Thyroid gland (tissue), 4 donors: ENCODE results near the gene EZR. TPM values are rescaled to one million over a fixed set of nuclear protein-coding genes. Genes with fewer than 3 reads are reported as not detected.

Experiments
- DNase-seq, 2 donors: peaks; one replicate each; pipeline ENCODE4 v3.0.0-alpha.2; 2019
- H3K27ac ChIP-seq, 3 donors: fragments of 200-600 bp; sonication (generic); 1 replicate in 2 of 3; 2 replicates in 1 of 3; pipeline ENCODE4 v1.5.1; 2016 to 2019; ENCODE audit warnings: mild to moderate bottlenecking in 1 of 3, moderate library complexity in 1 of 3
- H3K27me3 ChIP-seq: fragments of 200-600 bp; sonication (generic); one replicate; pipeline ENCODE4 v1.5.1; 2019
- H3K36me3 ChIP-seq, 2 donors: fragments of 200-600 bp; sonication (generic); one replicate each; pipeline ENCODE4 v1.5.1; 2016 to 2019
- H3K4me1 ChIP-seq, 2 donors: fragments of 200-600 bp; sonication (generic); one replicate each; pipeline ENCODE4 v1.5.1; 2017 to 2019
- H3K4me3 ChIP-seq, 3 donors: fragments of 200-600 bp; sonication (generic); replicated peaks in 1 of 3; 1 replicate in 2 of 3; 2 replicates in 1 of 3; pipeline ENCODE4 v1.5.1; 2016; ENCODE audit warnings: mild to moderate bottlenecking in 1 of 3
- H3K9me3 ChIP-seq: fragments of 200-600 bp; sonication (generic); one replicate; pipeline ENCODE4 v1.5.1; 2017
- CTCF ChIP-seq, 6 experiments: fragments of 200-600 bp in 3 of 6; fragments of 450-650 bp in 3 of 6; sonication (generic) in 3 of 6; IDR thresholded peaks; one replicate each; pipeline ENCODE4 v1.5.1; 2016 to 2019; ENCODE audit warnings: antibody characterized with exemption in 6 of 6, mild to moderate bottlenecking in 2 of 6, inconsistent platforms in 1 of 6, moderate library complexity in 1 of 6
- POLR2A ChIP-seq, 2 donors: fragments of 450-650 bp; IDR thresholded peaks; one replicate each; pipeline ENCODE4 v1.6.1; 2017; ENCODE audit warnings: antibody characterized with exemption in 2 of 2, mild to moderate bottlenecking in 2 of 2, moderate library complexity in 1 of 2
- WGBS, 2 donors: methylation state at CpG; one replicate each; pipeline ENCODE4 v1.1.5; 2017; 5-methylcytosine and 5-hydroxymethylcytosine counted together
- intact Hi-C: fragments of 100-400 bp; cut with DNase I; formaldehyde crosslinking; loops from one replicate; pipeline ENCODE4 v1.15.1; 2023
- total RNA-seq, 4 donors: library from RNA; depleted of rRNA; stranded (reverse); fragments of >200 nt; gene quantifications; one replicate each; pipeline ENCODE4 v1.2.3, GENCODE V29; 2016

EZR gene
- total RNA-seq, 4 donors from 2014 or later, result 221 to 412 (median 339) TPM

GRCh38 chr6:158791274-158791855, 27.8 kb downstream of the EZR start:
- DNase-seq, result no peak
- Histone ChIP-seq H3K36me3 (peaks cover 15 to 20% of the 10 kb centered on the region in 2 donors), H3K27me3 (no peaks in the 10 kb centered on the region), H3K4me3 (no peak overlapping the region), H3K4me1 (peaks cover 41 to 60% of the 10 kb centered on the region in 2 donors), H3K27ac (peak overlapping the region in 1 of 3 donors; percentile 15), H3K9me3 (no peaks in the 10 kb centered on the region)
- intact Hi-C loops, result no loop called here
- 85 to 87% methylated on average over 7 of the region's 7 CpGs for WGBS, 2 donors
- TF ChIP-seq POLR2A (IDR thresholded peaks at IDR 0.05) (no peak), CTCF (IDR thresholded peaks at IDR 0.05) (no peak)

GRCh38 chr6:158789115-158789917, 29.9 kb downstream of the EZR start:
- peaks cover 18 to 22% of the 10 kb centered on the region in 2 donors for H3K36me3 ChIP-seq
- TF ChIP-seq POLR2A (IDR thresholded peaks at IDR 0.05), result peak in 1 of 2 donors; percentile 13
- no peak for TF ChIP-seq CTCF (IDR thresholded peaks at IDR 0.05)

GRCh38 chr6:158787395-158787794, 31.8 kb downstream of the EZR start:
- 91 to 95% methylated on average over 5 to 6 of the region's 6 CpGs for WGBS, 2 donors

More at GRCh38 chr6:158789115-158789917, 29.9 kb downstream of the EZR start:
- Histone ChIP-seq H3K27me3 (no peaks in the 10 kb centered on the region), H3K27ac (peak overlapping the region in 2 of 3 donors; percentile 69 to 77), H3K4me3 (no peak overlapping the region), H3K9me3 (no peaks in the 10 kb centered on the region), H3K4me1 (peaks cover 49 to 66% of the 10 kb centered on the region in 2 donors)
- peak; percentile 67 to 72 for DNase-seq
- intact Hi-C loops, result no loop called here
- 56 to 59% methylated on average over 11 of the region's 11 CpGs for WGBS, 2 donors

DNA sequence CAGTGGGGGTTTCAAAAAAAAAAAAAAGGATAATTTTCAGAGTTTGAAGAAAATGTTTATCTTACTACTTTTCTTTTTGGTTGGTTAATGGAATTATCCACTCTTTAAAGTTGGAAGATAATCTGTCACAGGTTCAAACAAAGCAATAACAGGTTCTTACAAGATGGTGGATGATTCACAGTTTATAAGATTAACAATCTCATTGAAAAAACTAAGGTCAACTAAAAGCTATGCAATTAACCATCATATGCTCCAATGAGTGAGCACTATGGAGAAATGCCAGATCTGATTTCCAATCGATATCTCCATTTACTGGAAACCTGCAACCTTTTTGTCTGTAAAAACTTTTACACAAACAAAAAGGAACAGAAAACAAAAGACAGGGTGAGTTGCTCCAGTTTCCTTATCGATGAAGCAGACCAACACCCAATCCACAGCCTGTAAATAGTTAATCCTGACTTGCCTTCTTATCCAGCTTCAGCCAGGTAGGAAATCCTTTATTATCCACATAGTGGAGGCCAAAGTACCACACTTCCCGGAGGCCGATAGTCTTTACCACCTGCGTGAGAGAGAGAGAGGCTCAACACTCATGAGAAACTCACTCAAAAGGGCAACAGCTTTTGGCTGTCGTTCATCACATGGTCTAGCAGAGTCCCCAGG, 32.4 kb downstream of the EZR start:
- Histone ChIP-seq H3K4me3 (no peak overlapping the region), H3K9me3 (no peaks in the 10 kb centered on the region), H3K36me3 (peaks cover 43 to 47% of the 10 kb centered on the region in 2 donors), H3K27me3 (no peaks in the 10 kb centered on the region), H3K4me1 (peaks cover 45 to 63% of the 10 kb centered on the region in 2 donors), H3K27ac (peak overlapping the region; percentile 89 to 97 (median 95))
- intact Hi-C loops, result no loop called here
- no peak for TF ChIP-seq CTCF (IDR thresholded peaks at IDR 0.05)
- TF ChIP-seq POLR2A (IDR thresholded peaks at IDR 0.05), result no peak
- DNase-seq, result no peak
- 89 to 92% methylated on average over 6 of the region's 6 CpGs for WGBS, 2 donors

More at GRCh38 chr6:158787395-158787794, 31.8 kb downstream of the EZR start:
- Histone ChIP-seq H3K27ac (peak overlapping the region in 1 of 3 donors; percentile 97), H3K4me3 (no peak overlapping the region), H3K4me1 (peaks cover 41 to 63% of the 10 kb centered on the region in 2 donors), H3K36me3 (peaks cover 37 to 41% of the 10 kb centered on the region in 2 donors), H3K9me3 (no peaks in the 10 kb centered on the region), H3K27me3 (no peaks in the 10 kb centered on the region)
- no peak for DNase-seq
- intact Hi-C loops, result no loop called here
- TF ChIP-seq CTCF (IDR thresholded peaks at IDR 0.05), result no peak
- TF ChIP-seq POLR2A (IDR thresholded peaks at IDR 0.05), result no peak
